GM21423 (cell line): ENCODE data around the gene MRPL2.
A peak's percentile ranks its signal among the peaks of the same experiment; 100 is the strongest.
"Not testable (repeated sequence)": the region's sequence is repeated elsewhere in the genome, so short reads cannot be mapped to it uniquely, and the experiment has no call there.

Experiments
- ATAC-seq: cut with Tn5 transposase; IDR thresholded peaks from one replicate; pipeline ENCODE4 v1.9.1; 2021; ENCODE audit warnings: mild to moderate bottlenecking, moderate library complexity; ENCODE audit not compliant: unreplicated experiment

The MRPL2 gene

GRCh38 chr6:43053545-43054205, 5.6 kb downstream of the MRPL2 start, which contains the start of gene CUL7:
TSS of gene CUL7 (minus strand) at chr6:43053851. CDS start at chr6:43052788, 1,063 bp downstream.
- ATAC-seq: peak; percentile 90

DNA sequence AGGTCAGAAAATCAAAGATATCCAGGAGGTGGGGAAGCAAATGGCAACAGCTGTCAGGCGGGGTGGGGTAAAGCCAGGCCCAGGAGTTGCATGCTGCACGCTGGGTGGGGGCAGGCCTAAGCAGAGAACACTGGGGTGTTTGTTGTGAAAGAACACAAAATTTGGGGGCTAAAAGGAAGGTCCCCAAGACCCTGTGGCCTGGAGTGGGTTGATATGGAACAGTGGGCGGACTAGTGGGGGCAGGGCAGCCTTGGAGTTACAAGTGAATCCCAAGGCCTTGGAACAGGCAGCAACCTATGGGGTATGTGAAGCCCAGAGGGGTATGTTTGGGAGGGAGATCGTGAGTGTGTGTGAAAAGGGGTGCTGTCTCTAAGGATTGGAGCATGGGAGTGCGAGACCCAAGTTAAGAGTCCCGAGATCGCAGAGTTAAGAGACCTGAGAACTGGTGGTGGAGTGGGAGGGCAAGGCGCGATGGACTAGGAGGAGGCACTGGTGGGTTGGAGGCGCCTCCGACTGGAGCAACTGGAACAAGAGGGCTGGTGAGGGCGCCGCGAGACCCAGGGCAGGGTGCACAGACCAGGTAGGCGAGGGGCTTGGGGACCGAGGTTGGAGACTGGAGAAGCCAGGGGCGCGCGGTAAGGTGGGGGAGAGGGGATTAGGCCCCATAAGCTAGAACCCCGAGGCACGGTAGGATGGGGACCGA, 6.2 kb downstream of the MRPL2 start:
- ATAC-seq: no peak

DNA sequence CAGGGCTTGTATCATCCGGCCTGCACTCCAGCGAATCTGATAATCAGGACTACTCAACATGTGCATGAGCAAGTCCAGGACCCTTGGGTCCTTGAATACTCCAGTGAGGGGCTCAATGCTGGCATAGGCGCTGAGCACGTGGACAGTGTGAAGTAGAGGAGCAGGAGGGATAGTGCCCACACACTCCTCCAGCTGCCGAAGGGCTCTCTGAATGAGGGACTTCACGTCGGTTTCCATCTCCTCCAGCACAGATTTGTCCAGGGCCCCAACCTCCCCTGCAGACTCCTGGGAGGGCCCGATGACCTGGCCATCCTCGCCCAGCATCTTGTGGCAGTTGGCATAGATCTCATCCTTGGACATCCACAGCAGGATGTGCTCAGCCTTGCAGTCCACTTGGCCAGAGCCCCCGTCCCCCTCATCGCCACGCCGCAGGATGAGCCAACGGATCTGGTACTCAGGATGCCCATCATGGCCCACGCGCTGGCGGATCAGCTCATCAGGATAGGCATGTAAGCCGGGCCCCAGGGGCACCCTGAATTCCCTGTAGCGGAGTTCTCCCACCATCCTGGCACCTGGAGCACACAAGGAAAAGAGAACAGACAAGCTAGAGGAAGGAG, 6.9 kb downstream of the MRPL2 start:
- ATAC-seq: no peak

DNA sequence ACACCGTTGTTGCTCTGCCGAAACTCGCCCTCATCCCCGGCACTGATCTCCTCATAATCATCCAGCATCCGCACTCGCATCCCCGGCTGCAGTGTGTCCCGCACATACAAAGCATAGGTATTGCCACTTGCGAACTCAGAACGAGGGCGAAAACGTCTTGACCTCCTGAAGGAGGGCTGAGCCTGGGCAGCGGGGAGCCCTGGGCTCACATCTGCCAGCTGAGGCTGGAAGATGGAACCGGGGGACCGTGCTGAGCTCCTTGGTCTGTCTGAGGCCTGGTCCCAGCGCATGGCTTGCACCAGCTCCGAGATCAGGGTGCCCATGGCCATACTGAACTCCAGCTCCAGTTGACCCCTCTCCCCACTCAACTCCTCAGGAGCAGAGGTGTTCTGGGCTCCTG, 8.3 kb downstream of the MRPL2 start:
- ATAC-seq: no peak

- ATAC-seq: no peak
These were observed 11.2 kb downstream of the MRPL2 start for GRCh38 chr6:43047998-43048397.

DNA sequence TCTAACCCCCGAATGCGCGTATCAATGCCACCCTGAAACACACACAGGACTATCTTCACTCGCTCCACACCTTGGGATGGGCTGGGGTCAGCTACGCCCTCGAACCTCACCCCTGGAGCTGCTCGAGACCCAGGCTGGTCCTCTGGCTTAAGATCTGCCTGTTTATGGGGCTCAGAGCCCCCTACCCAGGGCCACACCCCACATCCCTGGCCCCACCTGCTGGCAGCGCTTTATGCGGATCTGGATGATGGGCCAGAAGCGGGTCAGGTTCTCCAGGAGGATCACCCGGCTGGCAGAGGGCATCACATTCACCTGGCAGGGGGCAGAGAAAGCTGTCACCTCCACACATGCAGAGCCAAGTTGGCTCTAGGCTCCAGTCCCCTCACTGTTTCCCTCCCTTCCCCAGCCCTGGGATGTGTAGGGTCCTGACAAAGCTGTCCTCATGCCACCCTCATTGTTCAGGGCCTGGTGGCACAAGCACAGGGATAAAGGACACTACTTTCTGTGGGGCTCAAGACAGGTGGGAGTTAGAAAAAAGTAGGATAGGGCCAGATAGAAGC, 13.8 kb downstream of the MRPL2 start:
- no peak for ATAC-seq

- no peak for ATAC-seq
These were observed 15.9 kb downstream of the MRPL2 start for GRCh38 chr6:43043310-43043709.

DNA sequence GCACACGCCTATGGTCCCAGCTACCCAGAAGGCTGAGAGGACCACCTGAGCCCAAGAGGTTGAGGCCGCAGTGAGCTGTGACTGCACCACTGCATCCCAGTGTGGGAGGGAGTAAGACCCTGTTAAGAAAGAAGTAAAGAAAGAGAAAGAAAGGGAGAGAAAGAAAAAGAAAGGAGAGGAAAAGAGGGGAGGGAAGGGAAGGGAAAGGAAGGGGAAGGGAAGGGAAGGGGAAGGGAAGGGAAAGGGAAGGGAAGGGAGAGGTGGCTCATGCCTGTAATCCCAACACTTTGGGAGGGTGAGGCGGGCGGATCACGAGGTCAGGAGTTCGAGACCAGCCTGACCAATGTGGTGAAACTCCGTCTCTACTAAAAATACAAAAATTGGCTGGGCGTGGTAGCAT, 17.8 kb downstream of the MRPL2 start:
- not testable (repeated sequence) for ATAC-seq

- no peak for ATAC-seq
These were observed 18.5 kb downstream of the MRPL2 start for GRCh38 chr6:43040542-43041257.

DNA sequence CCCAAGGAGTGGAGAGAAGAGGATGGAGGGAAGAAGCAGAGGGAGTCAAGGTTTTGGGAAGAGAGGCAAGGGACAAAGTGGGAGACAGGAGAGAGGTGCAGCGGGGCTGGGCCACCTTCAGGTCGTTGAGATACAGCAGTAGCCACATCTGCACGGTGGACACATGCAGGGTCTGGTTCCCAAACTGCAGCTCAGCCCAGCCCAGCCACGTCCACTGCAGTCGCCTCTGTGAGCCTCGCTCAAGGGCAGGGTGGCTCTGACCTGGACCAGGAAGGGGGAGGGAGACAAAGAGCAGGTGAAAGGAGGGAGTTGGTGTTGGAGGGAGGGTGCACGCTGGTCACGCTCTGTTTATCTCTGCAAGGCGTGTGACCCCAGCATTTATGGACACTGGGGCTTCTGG, 20.5 kb downstream of the MRPL2 start:
- ATAC-seq: no peak

DNA sequence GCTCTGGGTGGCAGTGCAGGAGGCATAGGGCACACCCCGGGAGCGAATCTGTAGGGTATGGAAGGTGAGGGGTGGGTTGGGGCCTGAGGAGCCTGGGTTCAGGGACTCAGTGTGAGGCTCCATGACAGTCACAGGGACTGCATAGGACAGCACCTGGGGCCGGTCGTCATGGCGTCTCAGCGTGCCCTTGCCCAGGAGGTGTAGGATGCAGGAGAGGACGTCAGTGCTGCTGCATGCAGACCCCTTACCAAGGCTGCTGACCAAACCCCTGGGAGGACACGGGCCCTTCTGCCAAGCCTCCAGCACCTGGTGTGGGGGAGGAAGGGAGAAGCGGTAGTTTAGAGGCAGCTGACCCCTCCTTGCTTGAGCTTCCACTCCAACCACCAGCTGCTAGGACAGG, 21.5 kb downstream of the MRPL2 start:
- ATAC-seq: no peak

DNA sequence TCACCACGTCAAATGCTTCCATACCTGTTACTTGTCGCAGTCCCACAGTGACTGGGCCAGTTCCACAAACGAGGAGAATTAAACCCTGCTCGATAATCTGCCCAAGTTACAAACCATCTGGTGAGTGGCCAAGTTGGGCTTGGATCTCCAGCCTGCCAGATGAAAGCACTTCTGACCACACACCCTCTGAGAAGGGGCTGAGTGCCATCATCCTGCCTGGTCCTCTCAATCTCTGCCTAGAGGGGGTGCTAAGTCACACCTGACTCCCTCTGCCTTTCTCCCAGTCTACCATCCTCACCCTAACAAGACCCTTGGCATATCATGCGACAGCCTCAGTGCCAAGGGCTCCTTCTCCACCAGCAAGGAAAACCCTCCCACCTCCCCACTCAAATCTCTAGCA, 22.0 kb downstream of the MRPL2 start:
- ATAC-seq: no peak

DNA sequence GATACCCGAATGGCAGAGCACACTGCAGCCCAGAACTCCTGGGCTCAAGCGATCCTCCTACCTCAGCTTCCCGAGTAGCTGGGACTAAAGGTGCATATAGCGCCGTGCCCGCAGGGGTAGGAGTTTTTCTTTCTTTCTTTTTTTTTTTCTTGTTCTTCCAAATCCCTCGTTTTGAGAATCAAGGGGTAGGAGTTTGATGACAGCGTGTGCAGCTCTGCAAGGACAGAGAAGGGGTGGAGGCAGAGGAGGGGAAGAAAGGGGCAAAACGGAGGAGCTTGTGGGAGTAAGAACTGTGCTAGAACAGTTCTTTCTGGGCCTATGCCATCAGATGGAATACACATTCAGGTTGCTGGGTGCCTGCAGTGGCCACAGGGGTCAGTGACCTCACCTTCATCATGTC, 22.5 kb downstream of the MRPL2 start:
- ATAC-seq: no peak

DNA sequence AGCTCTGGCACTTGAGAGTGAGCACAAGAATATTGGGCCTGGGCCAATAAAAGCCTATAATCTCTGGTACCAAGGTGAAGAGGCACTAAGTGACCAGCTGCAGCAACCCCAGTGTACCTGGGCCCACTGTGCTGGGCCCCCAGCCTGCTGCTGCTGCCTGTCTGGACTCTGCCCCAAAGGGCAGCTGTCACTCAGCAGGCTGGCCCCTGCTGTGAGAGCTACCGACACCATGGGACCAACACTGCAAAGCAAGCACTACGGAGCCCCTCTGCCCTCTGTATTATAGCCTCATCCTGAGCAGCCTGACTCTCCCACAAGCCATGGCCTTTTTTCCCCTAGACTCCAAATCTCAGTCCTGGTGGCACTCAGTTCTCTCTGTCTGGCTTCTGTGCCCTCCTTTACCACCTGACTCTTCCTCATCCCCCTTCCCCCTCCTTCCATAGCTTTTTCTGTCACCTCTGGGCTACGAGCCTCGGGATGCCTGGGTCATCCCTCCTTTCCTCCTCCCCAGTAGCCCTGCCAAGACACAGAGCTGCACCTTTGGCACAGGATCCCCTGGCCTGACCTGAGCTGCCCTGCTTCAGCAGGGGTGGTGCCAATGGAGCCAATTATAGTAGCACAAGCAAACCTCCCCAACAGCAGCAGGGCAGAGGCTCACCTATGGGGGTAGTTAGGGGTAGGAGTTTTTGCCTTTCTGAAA, 23.6 kb downstream of the MRPL2 start:
- ATAC-seq: no peak

DNA sequence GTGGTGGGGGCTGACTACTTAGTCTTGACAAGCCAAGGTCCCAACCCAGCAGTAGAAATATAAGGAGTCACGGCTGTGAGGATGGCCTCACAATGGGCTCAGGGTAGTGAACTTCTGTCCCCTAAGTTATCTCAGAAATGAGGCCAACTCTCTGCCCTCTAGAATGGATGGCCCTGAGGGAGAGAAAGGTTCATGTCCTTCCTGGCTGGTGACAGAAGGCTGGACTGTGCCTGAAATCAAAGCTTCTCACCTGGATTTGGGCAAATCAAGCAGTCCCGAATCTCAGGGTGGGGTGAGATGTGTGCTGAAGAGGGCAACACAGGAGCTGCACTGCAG, 25.1 kb downstream of the MRPL2 start:
- no peak for ATAC-seq

DNA sequence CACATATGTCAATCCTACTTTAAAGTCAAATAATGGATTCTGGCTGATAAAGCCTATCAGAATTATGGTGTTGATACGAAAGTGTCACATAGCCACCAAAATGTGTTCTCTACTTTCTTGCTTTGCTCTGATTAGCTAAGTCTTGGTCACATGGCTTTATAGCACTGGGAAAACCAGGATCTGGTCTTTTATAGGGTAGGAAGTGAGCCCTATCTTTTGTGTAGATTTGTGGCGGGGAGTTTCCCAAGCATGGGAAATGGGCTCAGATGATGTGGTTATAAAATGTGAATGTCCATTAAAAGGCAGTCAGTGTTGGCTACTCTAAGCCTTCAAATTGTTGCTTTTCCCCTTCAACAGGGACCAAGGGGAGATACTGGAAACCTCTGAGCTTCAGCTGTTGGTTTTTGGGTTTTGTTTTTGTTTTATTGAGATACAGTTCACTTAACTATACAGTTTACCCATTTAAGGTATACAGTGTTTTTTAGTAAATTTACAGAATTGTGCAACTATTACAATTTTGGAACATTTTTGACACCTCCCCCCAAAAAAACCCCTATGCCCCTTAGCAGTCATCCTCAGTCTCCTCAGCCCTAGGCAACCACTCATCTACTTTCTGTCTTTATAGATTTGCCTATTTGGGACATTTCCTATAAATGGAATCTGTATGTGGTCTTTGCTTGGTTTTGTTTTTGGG, 25.6 kb downstream of the MRPL2 start:
- no peak for ATAC-seq

GRCh38 chr6:43032326-43032725, 26.9 kb downstream of the MRPL2 start:
- ATAC-seq: no peak

GRCh38 chr6:43029120-43029519, 30.1 kb downstream of the MRPL2 start:
- ATAC-seq: no peak

DNA sequence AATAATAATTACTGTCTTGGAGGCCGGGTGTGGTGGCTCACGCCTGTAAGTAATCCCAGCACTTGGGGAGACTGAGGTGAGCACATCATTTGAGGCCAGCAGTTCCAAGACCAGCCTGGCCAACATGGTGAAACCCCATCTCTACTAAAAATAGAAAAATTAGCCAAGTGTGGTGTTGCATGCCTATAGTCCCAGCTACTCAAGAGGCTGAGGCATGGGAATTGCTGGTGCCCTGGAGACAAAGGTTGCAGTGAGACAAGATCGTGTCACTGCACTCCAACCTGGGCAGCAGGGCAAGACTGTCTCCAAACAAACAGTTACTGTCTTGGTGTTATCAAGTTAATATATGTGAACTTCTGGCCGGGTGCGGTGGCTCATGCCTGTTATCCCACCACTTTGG, 32.9 kb downstream of the MRPL2 start:
- ATAC-seq: no peak

DNA sequence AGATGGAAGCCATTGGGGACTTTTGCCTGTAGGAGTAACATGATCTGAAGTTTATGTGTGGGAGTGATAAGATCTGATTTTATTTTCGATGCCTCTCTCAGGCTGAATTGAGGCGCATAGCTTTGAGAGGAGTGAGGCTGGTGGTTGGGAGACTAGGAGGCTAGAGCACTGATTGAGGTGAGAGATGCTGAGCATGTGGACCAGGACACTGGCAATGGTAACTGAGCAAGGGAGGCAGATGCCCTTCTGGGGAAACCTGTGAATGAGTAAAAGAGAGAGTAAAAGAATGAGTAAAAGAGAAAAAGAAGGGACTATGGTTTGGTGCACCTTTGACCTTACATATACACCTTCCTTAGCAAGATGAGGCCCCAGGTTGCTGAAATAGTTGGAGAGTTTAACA, 34.8 kb downstream of the MRPL2 start:
- no peak for ATAC-seq
